IMR-90 (cell line): Measurements from ENCODE around the gene PRODH2. TPM values are rescaled to one million over a fixed set of nuclear protein-coding genes. Genes with fewer than 3 reads are reported as not detected.

Source experiments
- ATAC-seq: fragments of 200-7000 bp; cut with Tn5 transposase; 2 replicates; pipeline ENCODE4 v1.9.1; 2020; ENCODE audit warnings: low read depth, mild to moderate bottlenecking, moderate library complexity
- BruUV-seq: library from RNA; stranded (reverse); fragments of 400-500 nt; replicated peaks from 2 replicates; lab custom pipeline; 2021; lab: Mats Ljungman, UMichigan
- CTCF ChIA-PET: fragments of 300-600 bp; formaldehyde crosslinking; extraction: SDS; loops from one replicate; lab custom pipeline; 2021; ENCODE audit warnings: antibody characterized with exemption; lab: Yijun Ruan, JAX
- POLR2A ChIA-PET: fragments of 300-600 bp; sonication (Branson Sonifier 250); formaldehyde crosslinking; loops from one replicate; lab custom pipeline; 2022; ENCODE audit warnings: antibody characterized with exemption; ENCODE audit not compliant: unreplicated experiment; lab: Charles Lee
- DNase-seq: peaks from one replicate; pipeline ENCODE4 v3.0.0; 2013
- H2AFZ ChIP-seq: replicated peaks from 2 replicates; pipeline ENCODE3; 2013; ENCODE audit warnings: low read length, mild to moderate bottlenecking; ENCODE audit not compliant: poor library complexity
- H2AK5ac ChIP-seq: 2 replicates; pipeline ENCODE4 v1.6.1; 2013; ENCODE audit warnings: low read depth, low read length, inconsistent platforms
- H2AK9ac ChIP-seq: replicated peaks from 2 replicates; pipeline ENCODE3; 2013; ENCODE audit warnings: mild to moderate bottlenecking, low read depth, low read length, moderate library complexity; ENCODE audit not compliant: poor library complexity
- H2BK120ac ChIP-seq: 2 replicates; pipeline ENCODE4 v1.6.1; 2013; ENCODE audit warnings: low read depth, low read length, inconsistent platforms
- H2BK15ac ChIP-seq: 3 replicates; pipeline ENCODE4 v1.6.1; 2013; ENCODE audit warnings: low read depth, low read length, inconsistent platforms
- H2BK20ac ChIP-seq: 2 replicates; pipeline ENCODE4 v1.6.1; 2013; ENCODE audit warnings: low read depth, mild to moderate bottlenecking, inconsistent platforms, low read length, moderate library complexity
- H2BK5ac ChIP-seq: 2 replicates; pipeline ENCODE4 v1.6.1; 2013; ENCODE audit warnings: mild to moderate bottlenecking, low read depth, low read length, inconsistent platforms; ENCODE audit not compliant: poor library complexity, severe bottlenecking
- H3K14ac ChIP-seq: replicated peaks from 2 replicates; pipeline ENCODE4 v1.6.1; 2013; ENCODE audit warnings: low read depth, low read length, inconsistent platforms
- H3K18ac ChIP-seq: 2 replicates; pipeline ENCODE4 v1.6.1; 2013; ENCODE audit warnings: low read depth, low read length, control low read depth
- H3K23ac ChIP-seq: 2 replicates; pipeline ENCODE4 v1.6.1; 2013; ENCODE audit warnings: low read depth, low read length, inconsistent platforms
- H3K27ac ChIP-seq: 2 replicates; pipeline ENCODE4 v1.5.1; 2013; ENCODE audit warnings: mild to moderate bottlenecking, control low read depth, low read length; ENCODE audit not compliant: insufficient read depth
- H3K27me3 ChIP-seq: 2 replicates; pipeline ENCODE4 v1.6.1; 2013; ENCODE audit warnings: low read length; ENCODE audit not compliant: control insufficient read depth, insufficient read depth
- H3K36me3 ChIP-seq: 2 replicates; pipeline ENCODE4 v1.6.1; 2013; ENCODE audit warnings: low read length, mixed read lengths; ENCODE audit not compliant: control insufficient read depth, insufficient read depth
- H3K4ac ChIP-seq: 2 replicates; pipeline ENCODE4 v1.6.1; 2013; ENCODE audit warnings: low read depth, low read length, inconsistent platforms
- H3K4me1 ChIP-seq: 2 replicates; pipeline ENCODE4 v1.6.1; 2013; ENCODE audit warnings: low read length, mixed read lengths; ENCODE audit not compliant: control insufficient read depth, insufficient read depth
- H3K4me2 ChIP-seq: 2 replicates; pipeline ENCODE4 v1.6.1; 2013; ENCODE audit warnings: low read depth, mild to moderate bottlenecking, control low read depth, low read length, moderate library complexity
- H3K4me3 ChIP-seq: 2 replicates; pipeline ENCODE4 v1.5.1; 2013; ENCODE audit warnings: low read depth, mild to moderate bottlenecking, control low read depth, low read length, moderate library complexity; ENCODE audit not compliant: insufficient read depth
- H3K56ac ChIP-seq: 2 replicates; pipeline ENCODE4 v1.6.1; 2013; ENCODE audit warnings: low read length, inconsistent platforms; ENCODE audit not compliant: insufficient read depth; ENCODE audit errors: extremely low read depth
- H3K79me1 ChIP-seq, 2 experiments: 2 replicates each; pipeline ENCODE4 v1.6.1; 2013; ENCODE audit warnings: low read length in 2 of 2, inconsistent platforms in 1 of 2, low read depth in 1 of 2
- H3K9ac ChIP-seq: 2 replicates; pipeline ENCODE4 v1.6.1; 2013; ENCODE audit warnings: low read depth, low read length, control low read depth
- H3K9me1 ChIP-seq: 2 replicates; pipeline ENCODE4 v1.6.1; 2013; ENCODE audit warnings: low read length, inconsistent platforms; ENCODE audit not compliant: insufficient read depth
- H3K9me3 ChIP-seq: 2 replicates; pipeline ENCODE4 v1.6.1; 2013; ENCODE audit warnings: low read length; ENCODE audit not compliant: control insufficient read depth, insufficient read depth
- H4K20me1 ChIP-seq: 2 replicates; pipeline ENCODE4 v1.6.1; 2013; ENCODE audit warnings: low read length, inconsistent platforms; ENCODE audit not compliant: insufficient read depth
- H4K5ac ChIP-seq: 2 replicates; pipeline ENCODE4 v1.6.1; 2013; ENCODE audit warnings: mild to moderate bottlenecking, low read depth, low read length, control low read depth
- H4K8ac ChIP-seq, 2 experiments: 2 replicates each; pipeline ENCODE4 v1.6.1; 2013; ENCODE audit warnings: low read depth in 2 of 2, low read length in 2 of 2, control low read depth in 1 of 2, inconsistent platforms in 1 of 2
- H4K91ac ChIP-seq: 2 replicates; pipeline ENCODE4 v1.6.1; 2013; ENCODE audit warnings: low read depth, low read length, inconsistent platforms; ENCODE audit not compliant: insufficient read depth
- CEBPB ChIP-seq: IDR thresholded peaks from 2 replicates; pipeline ENCODE4 v1.6.1; 2012; ENCODE audit warnings: low read depth, low read length, improper control_type of control experiment
- CHD1 ChIP-seq: IDR thresholded peaks from 2 replicates; pipeline ENCODE4 v1.6.1; 2012; ENCODE audit warnings: low read depth, low read length, improper control_type of control experiment
- NFE2L2 ChIP-seq: fragments of 150-350 bp; IDR thresholded peaks from 2 replicates; pipeline ENCODE4 v1.6.1; 2016; ENCODE audit warnings: low read depth, mild to moderate bottlenecking, low read length
- RAD21 ChIP-seq: IDR thresholded peaks from 2 replicates; pipeline ENCODE4 v1.6.1; 2012; ENCODE audit warnings: low read length, improper control_type of control experiment
- WGBS, 2 experiments: methylation state at CpG; one replicate each; pipeline versions ENCODE4 v1.1.5 to v1.1.7; 2013; ENCODE audit warnings: missing lambda C conversion rate in 2 of 2; ENCODE audit not compliant: insufficient read length in 1 of 2; ENCODE audit errors: extremely low coverage in 2 of 2; 5-methylcytosine and 5-hydroxymethylcytosine counted together
- dilution Hi-C: fragments of 300-500 bp; cut with HindIII; formaldehyde crosslinking; loops from one replicate; pipeline ENCODE4 v1.14.3; 2018; ENCODE audit warnings: low sequenced_read_pairs; ENCODE audit not compliant: unreplicated experiment
- in situ Hi-C: fragments of 300-500 bp; cut with MboI; formaldehyde crosslinking; loops from 3 replicates; pipeline ENCODE4 v1.14.3; 2019; ENCODE audit warnings: low sequenced_read_pairs, inconsistent platforms, mixed read lengths
- intact Hi-C: fragments of 100-400 bp; cut with micrococcal nuclease; formaldehyde crosslinking; loops from 2 replicates; pipeline ENCODE4 v1.10.0; 2022
- polyA plus RNA-seq, 3 experiments: library from polyadenylated mRNA; depleted of rRNA; stranded (reverse); fragments of >200 nt; gene quantifications; 2 replicates each; pipeline ENCODE4 v1.2.3, GENCODE V29; 2012; ENCODE audit warnings: low replicate concordance in 1 of 3
- total RNA-seq: library from RNA; depleted of rRNA; stranded (reverse); fragments of >200 nt; gene quantifications from 2 replicates; pipeline ENCODE4 v1.2.3, GENCODE V29; 2012
- TF ChIP-seq, protein P1 (sequence below): fragments of 150-350 bp; IDR thresholded peaks from 2 replicates; pipeline ENCODE4 v1.6.1; 2017; ENCODE audit warnings: mild to moderate bottlenecking, antibody characterized with exemption, low read length, low read depth

PRODH2 gene
- total and polyA plus RNA-seq, 2 of the 4 experiments (the other 2 are of a cell fraction) = not detected

GRCh38 chr19:35751839-35752745 is 60.6 kb downstream of the PRODH2 start:
- POLR2A ChIA-PET = interaction anchor here (0.6 kb wide), 1 partner anchor 111 kb away, joined by 3 read pairs; no protein-coding TSS in a partner anchor
- in situ Hi-C loops = no loop called here

More at GRCh38 chr19:35751839-35752745, 60.6 kb downstream of the PRODH2 start:
- dilution Hi-C loops = no loop called here
- H3K9ac ChIP-seq = no peak overlapping the region
- no peak overlapping the region for H4K91ac ChIP-seq
- peaks cover 13 to 69% of the 10 kb centered on the region in 2 experiments; a peak in 3 of 4 replicates for H3K79me1 ChIP-seq
- H3K9me1 ChIP-seq = 0 out of 2 replicates have a peak, but pooled peaks cover 8% of the 10 kb centered on the region
- H2BK15ac ChIP-seq = no peak overlapping the region
- peaks cover 29% of the 10 kb centered on the region; the same call in 1 of the 2 replicates for H3K36me3 ChIP-seq
- no peak overlapping the region for H2BK20ac ChIP-seq
- H4K8ac ChIP-seq = no peak overlapping the region
- ATAC-seq (no peak), DNase-seq (no peak)
- H3K9me3 ChIP-seq = no peaks in the 10 kb centered on the region
- intact Hi-C loops = no loop called here
- no peak overlapping the region for H2BK5ac ChIP-seq
- no peak overlapping the region for H3K27ac ChIP-seq
- no peak overlapping the region for H2AK5ac ChIP-seq
- no peak overlapping the region for H3K23ac ChIP-seq
- H3K27me3 ChIP-seq = no peaks in the 10 kb centered on the region
- H4K20me1 ChIP-seq = peaks cover 6% of the 10 kb centered on the region; the same call in 1 of the 2 replicates
- H3K4me2 ChIP-seq = no peak overlapping the region
- H3K4ac ChIP-seq = no peak overlapping the region
- no peak overlapping the region for H2BK120ac ChIP-seq
- H3K56ac ChIP-seq = no peak overlapping the region
- H4K5ac ChIP-seq = no peak overlapping the region
- H2AFZ ChIP-seq = no peak overlapping the region
- no peak overlapping the region for H3K14ac ChIP-seq
- WGBS, 2 experiments = 84% methylated on average over 3 of the region's 14 CpGs; no CpG with 5 or more reads in 1 of the 2 experiments
- H3K4me1 ChIP-seq = peaks cover 15% of the 10 kb centered on the region
- TF ChIP-seq NFE2L2 (no peak), RAD21 (no peak), CHD1 (no peak), CEBPB (no peak)
- TF ChIP-seq, protein P1, sequence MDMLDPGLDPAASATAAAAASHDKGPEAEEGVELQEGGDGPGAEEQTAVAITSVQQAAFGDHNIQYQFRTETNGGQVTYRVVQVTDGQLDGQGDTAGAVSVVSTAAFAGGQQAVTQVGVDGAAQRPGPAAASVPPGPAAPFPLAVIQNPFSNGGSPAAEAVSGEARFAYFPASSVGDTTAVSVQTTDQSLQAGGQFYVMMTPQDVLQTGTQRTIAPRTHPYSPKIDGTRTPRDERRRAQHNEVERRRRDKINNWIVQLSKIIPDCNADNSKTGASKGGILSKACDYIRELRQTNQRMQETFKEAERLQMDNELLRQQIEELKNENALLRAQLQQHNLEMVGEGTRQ = no peak
- H3K4me3 ChIP-seq = no peak overlapping the region
- peak overlapping the region; percentile 85 for H2AK9ac ChIP-seq
- CTCF ChIA-PET = interaction anchor here (0.6 kb wide), 1 partner anchor 243 kb away, joined by 4 read pairs; no protein-coding TSS in a partner anchor
- no peak overlapping the region for H3K18ac ChIP-seq
- BruUV-seq = no TSS peak
